Measurements from ENCODE around the gene LHCGR. TPM values are rescaled to one million over a fixed set of nuclear protein-coding genes. Genes with fewer than 3 reads are reported as not detected.

The LHCGR gene
- not detected for total RNA-seq

GRCh38 chr2:48755473-48755872 is at the start of gene LHCGR:
TSS of gene LHCGR (minus strand) at chr2:48755724. CDS start at chr2:48755671, 53 bp downstream.

Other genes with a start within 250 kb of the LHCGR start
- gene STON1, start 225.6 kb downstream of the LHCGR start, total RNA-seq = 1 to 10 TPM; 1.4 to 1.5 TPM
- gene GTF2A1L, start 137.9 kb downstream of the LHCGR start, total RNA-seq = not detected